Prostate gland (tissue), 2 donors: ENCODE measurements around the gene ANGPTL2.

Experiments
- POLR2AphosphoS5 ChIP-seq: sonication (generic); formaldehyde crosslinking; IDR thresholded peaks from one replicate; pipeline ENCODE4 v1.6.1; 2017; ENCODE audit warnings: antibody characterized with exemption
- TF ChIP-seq, protein P1 (sequence below), 4 experiments: fragments of 200-600 bp in 2 of 4; fragments of 450-650 bp in 2 of 4; sonication (generic) in 2 of 4; IDR thresholded peaks; 1 replicate in 3 of 4; 2 replicates in 1 of 4; pipeline ENCODE4 v1.5.1; 2016 to 2019; ENCODE audit warnings: antibody characterized with exemption in 4 of 4, mild to moderate bottlenecking in 2 of 4, moderate library complexity in 2 of 4

DNA sequence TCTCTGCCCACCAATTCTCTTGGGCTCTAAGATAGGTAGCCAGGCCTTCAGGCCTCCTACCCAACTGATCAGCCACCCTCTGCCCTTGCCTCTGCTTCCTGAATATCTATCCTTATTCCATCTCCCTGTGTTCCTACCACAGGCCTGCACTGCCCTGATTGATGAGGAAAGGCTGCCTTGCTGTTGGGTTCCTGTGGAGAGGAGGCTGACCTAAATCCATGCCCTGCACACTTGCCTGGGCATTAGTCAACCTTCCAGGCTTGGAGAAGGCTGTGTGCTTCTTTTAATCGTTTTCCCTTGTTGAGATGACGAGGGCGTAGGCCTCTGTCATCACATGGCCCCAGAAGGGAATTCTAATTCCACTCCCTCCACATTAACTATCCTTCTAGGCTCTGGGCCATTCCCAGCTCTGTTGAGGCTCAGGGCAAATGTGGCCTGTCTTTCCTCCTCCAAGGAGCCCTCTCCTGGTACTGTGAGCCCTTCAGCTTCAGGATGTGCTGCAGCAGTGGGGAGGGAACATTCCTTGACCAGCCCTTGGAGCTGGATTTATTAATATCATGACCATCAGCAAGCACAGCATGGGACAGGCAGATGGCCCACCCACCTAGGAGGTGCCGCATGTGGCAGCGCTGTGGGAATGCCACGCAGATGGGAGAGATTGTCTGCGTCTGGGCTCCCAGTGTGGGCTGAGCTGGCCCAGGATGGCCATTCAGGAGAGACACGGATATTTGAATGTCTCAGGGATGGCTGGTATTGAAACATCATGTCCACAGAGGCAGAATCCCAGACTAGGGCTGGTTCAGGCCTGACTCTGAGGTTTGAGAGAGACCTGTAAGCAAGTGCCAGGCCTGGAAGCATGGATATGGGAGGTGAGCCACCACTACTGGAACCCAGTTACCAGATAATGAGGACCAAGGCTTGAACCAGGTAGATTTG lies 40.9 kb downstream of the ANGPTL2 start:
- TF ChIP-seq POLR2AphosphoS5, result no peak
- TF ChIP-seq, protein P1, sequence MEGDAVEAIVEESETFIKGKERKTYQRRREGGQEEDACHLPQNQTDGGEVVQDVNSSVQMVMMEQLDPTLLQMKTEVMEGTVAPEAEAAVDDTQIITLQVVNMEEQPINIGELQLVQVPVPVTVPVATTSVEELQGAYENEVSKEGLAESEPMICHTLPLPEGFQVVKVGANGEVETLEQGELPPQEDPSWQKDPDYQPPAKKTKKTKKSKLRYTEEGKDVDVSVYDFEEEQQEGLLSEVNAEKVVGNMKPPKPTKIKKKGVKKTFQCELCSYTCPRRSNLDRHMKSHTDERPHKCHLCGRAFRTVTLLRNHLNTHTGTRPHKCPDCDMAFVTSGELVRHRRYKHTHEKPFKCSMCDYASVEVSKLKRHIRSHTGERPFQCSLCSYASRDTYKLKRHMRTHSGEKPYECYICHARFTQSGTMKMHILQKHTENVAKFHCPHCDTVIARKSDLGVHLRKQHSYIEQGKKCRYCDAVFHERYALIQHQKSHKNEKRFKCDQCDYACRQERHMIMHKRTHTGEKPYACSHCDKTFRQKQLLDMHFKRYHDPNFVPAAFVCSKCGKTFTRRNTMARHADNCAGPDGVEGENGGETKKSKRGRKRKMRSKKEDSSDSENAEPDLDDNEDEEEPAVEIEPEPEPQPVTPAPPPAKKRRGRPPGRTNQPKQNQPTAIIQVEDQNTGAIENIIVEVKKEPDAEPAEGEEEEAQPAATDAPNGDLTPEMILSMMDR (IDR thresholded peaks at IDR 0.05), result no peak
